Small intestine (tissue), 7 donors: ENCODE data around the gene LRP8. TPM values are rescaled to one million over a fixed set of nuclear protein-coding genes. Genes with fewer than 3 reads are reported as not detected.
"Not testable (repeated sequence)": the region's sequence is repeated elsewhere in the genome, so short reads cannot be mapped to it uniquely, and the experiment has no call there.

ENCODE experiments used
- DNase-seq, 2 donors: peaks; one replicate each; pipeline versions ENCODE4 v3.0.0 to v3.0.0-alpha.2; 2013
- FAIRE-seq: peaks from 2 replicates; lab custom pipeline; 2012; peaks lifted over from hg19 to GRCh38; lab: Jason Lieb, UNC
- H3K27ac ChIP-seq, 3 donors: one replicate each; pipeline ENCODE4 v1.5.1; 2013; ENCODE audit warnings: low read length in 2 of 3, mild to moderate bottlenecking in 2 of 3, control low read depth in 1 of 3, inconsistent platforms in 1 of 3, low read depth in 1 of 3, moderate library complexity in 1 of 3
- H3K27me3 ChIP-seq, 3 donors: one replicate each; pipeline ENCODE4 v1.6.1; 2013; ENCODE audit warnings: low read length in 3 of 3, inconsistent platforms in 1 of 3; ENCODE audit not compliant: control insufficient read depth in 3 of 3, insufficient read depth in 3 of 3
- H3K36me3 ChIP-seq, 3 donors: one replicate each; pipeline ENCODE4 v1.6.1; 2013; ENCODE audit warnings: low read length in 3 of 3, inconsistent platforms in 1 of 3, low read depth in 1 of 3, mild to moderate bottlenecking in 1 of 3, moderate library complexity in 1 of 3; ENCODE audit not compliant: control insufficient read depth in 3 of 3, insufficient read depth in 2 of 3
- H3K4me1 ChIP-seq, 3 donors: one replicate each; pipeline ENCODE4 v1.6.1; 2013; ENCODE audit warnings: low read length in 2 of 3, inconsistent platforms in 1 of 3, low read depth in 1 of 3, mild to moderate bottlenecking in 1 of 3, moderate library complexity in 1 of 3; ENCODE audit not compliant: control insufficient read depth in 3 of 3, insufficient read depth in 2 of 3
- H3K4me3 ChIP-seq, 3 donors: one replicate each; pipeline ENCODE4 v1.5.1; 2013; ENCODE audit warnings: low read length in 3 of 3, control low read depth in 1 of 3, inconsistent platforms in 1 of 3, low read depth in 1 of 3, mild to moderate bottlenecking in 1 of 3, moderate library complexity in 1 of 3
- H3K9me3 ChIP-seq, 2 donors: one replicate each; pipeline ENCODE4 v1.6.1; 2013; ENCODE audit warnings: low read depth in 1 of 2, low read length in 1 of 2; ENCODE audit not compliant: control insufficient read depth in 2 of 2, insufficient read depth in 1 of 2
- WGBS, 3 donors: extraction: QIAGEN DNeasy Blood & Tissue Kit; methylation state at CpG; one replicate each; pipeline ENCODE4 v1.1.7; 2013; 5-methylcytosine and 5-hydroxymethylcytosine counted together
- polyA plus RNA-seq, 4 donors: library from polyadenylated mRNA; stranded (reverse) in 3 of 4; unstranded in 1 of 4; fragments of 200-250 nt in 3 of 4; fragments of 120-200 nt in 1 of 4; gene quantifications; one replicate each; pipeline versions ENCODE4 v1.2.1 to v1.2.3, GENCODE V29; 2013
- donor health status: healthy with polysubstance abuse.
- donor health status: control.
- donor health status: control.
- donor health status: Bipolar disorder and iron deficiency.
- donor health status: healthy.

LRP8 gene
- polyA plus RNA-seq, 4 donors: 0.27 to 4.5 (median 2.1) TPM; not detected in 1

GRCh38 chr1:53210954-53211353, 116.9 kb downstream of the LRP8 start:
- Histone ChIP-seq H3K27me3 (no peaks in the 10 kb centered on the region), H3K4me3 (no peak overlapping the region), H3K4me1 (peaks cover 0 to 11% (median 0%) of the 10 kb centered on the region in 3 donors), H3K9me3 (peaks cover 0 to 13% of the 10 kb centered on the region in 2 donors), H3K27ac (no peak overlapping the region), H3K36me3 (peaks cover 20 to 64% (median 40%) of the 10 kb centered on the region in 3 donors)
- WGBS, 3 donors: 97 to 98% (median 98%) methylated on average over 11 of the region's 11 CpGs
- FAIRE-seq (no peak), DNase-seq (no peak)

GRCh38 chr1:53210352-53210751, 117.5 kb downstream of the LRP8 start:
- DNase-seq: no peak
- Histone ChIP-seq H3K27me3 (no peaks in the 10 kb centered on the region), H3K36me3 (peaks cover 17 to 67% (median 42%) of the 10 kb centered on the region in 3 donors), H3K4me1 (peaks cover 0 to 11% (median 0%) of the 10 kb centered on the region in 3 donors), H3K4me3 (no peak overlapping the region), H3K27ac (no peak overlapping the region), H3K9me3 (peaks cover 0 to 19% of the 10 kb centered on the region in 2 donors)
- WGBS, 3 donors: 92 to 94% (median 93%) methylated on average over 7 of the region's 7 CpGs
- FAIRE-seq: no peak

- Histone ChIP-seq H3K36me3 (peaks cover 16 to 53% (median 41%) of the 10 kb centered on the region in 3 donors), H3K4me3 (no peak overlapping the region), H3K27me3 (no peaks in the 10 kb centered on the region), H3K9me3 (peaks cover 0 to 26% of the 10 kb centered on the region in 2 donors), H3K4me1 (no peaks in the 10 kb centered on the region), H3K27ac (no peak overlapping the region)
- FAIRE-seq (no peak), DNase-seq (no peak)
- WGBS, 3 donors: 82 to 100% (median 85%) methylated on average over 1 of the region's 1 CpG
These were observed 120.1 kb downstream of the LRP8 start for GRCh38 chr1:53207726-53208125.

GRCh38 chr1:53206735-53207379, 121.0 kb downstream of the LRP8 start:
- H3K27me3 ChIP-seq: no peaks in the 10 kb centered on the region
- FAIRE-seq: no peak
- H3K36me3 ChIP-seq: peaks cover 19 to 51% (median 41%) of the 10 kb centered on the region in 3 donors
- 95 to 100% (median 100%) methylated on average over 1 of the region's 1 CpG for WGBS, 3 donors
- DNase-seq: no peak
- no peaks in the 10 kb centered on the region for H3K4me1 ChIP-seq
- no peak overlapping the region for H3K27ac ChIP-seq
- no peak overlapping the region for H3K4me3 ChIP-seq
- H3K9me3 ChIP-seq: peaks cover 0 to 26% of the 10 kb centered on the region in 2 donors

- not testable (repeated sequence) for H3K27me3 ChIP-seq, H3K27ac ChIP-seq, H3K4me3 ChIP-seq, DNase-seq, H3K4me1 ChIP-seq, FAIRE-seq
- WGBS, 3 donors: 93 to 100% (median 99%) methylated on average over 3 of the region's 3 CpGs
- peaks cover 18 to 44% (median 39%) of the 10 kb centered on the region in 3 donors for H3K36me3 ChIP-seq
- peaks cover 0 to 26% of the 10 kb centered on the region in 2 donors for H3K9me3 ChIP-seq
These were observed 121.7 kb downstream of the LRP8 start for GRCh38 chr1:53206083-53206685.

- H3K4me3 ChIP-seq, H3K27me3 ChIP-seq, FAIRE-seq, H3K27ac ChIP-seq, H3K4me1 ChIP-seq, DNase-seq: not testable (repeated sequence)
- WGBS, 3 donors: 94 to 100% (median 98%) methylated on average over 1 of the region's 1 CpG
- Histone ChIP-seq H3K9me3 (peaks cover 0 to 26% of the 10 kb centered on the region in 2 donors), H3K36me3 (peaks cover 15 to 42% (median 39%) of the 10 kb centered on the region in 3 donors)
These were observed 122.4 kb downstream of the LRP8 start for GRCh38 chr1:53205496-53205895.

GRCh38 chr1:53203466-53203865, 124.4 kb downstream of the LRP8 start:
- peaks cover 0 to 3% (median 0%) of the 10 kb centered on the region in 3 donors for H3K4me1 ChIP-seq
- H3K9me3 ChIP-seq: peaks cover 0 to 26% of the 10 kb centered on the region in 2 donors
- DNase-seq (no peak), FAIRE-seq (no peak)
- H3K27ac ChIP-seq: no peak overlapping the region
- 92 to 96% (median 95%) methylated on average over 3 of the region's 3 CpGs for WGBS, 3 donors
- H3K4me3 ChIP-seq: no peak overlapping the region
- H3K36me3 ChIP-seq: peaks cover 11 to 27% (median 26%) of the 10 kb centered on the region in 3 donors
- no peaks in the 10 kb centered on the region for H3K27me3 ChIP-seq

GRCh38 chr1:53198241-53198651, 129.6 kb downstream of the LRP8 start:
- FAIRE-seq (no peak), DNase-seq (peak; percentile 59 to 74)
- peaks cover 3 to 26% (median 10%) of the 10 kb centered on the region in 3 donors for H3K4me1 ChIP-seq
- no peaks in the 10 kb centered on the region for H3K27me3 ChIP-seq
- H3K27ac ChIP-seq: peak overlapping the region in 2 of 3 donors; percentile 42 to 79
- peak overlapping the region in 1 of 3 donors; percentile 91 for H3K4me3 ChIP-seq
- H3K36me3 ChIP-seq: peaks cover 4 to 7% (median 6%) of the 10 kb centered on the region in 3 donors
- 18 to 45% (median 34%) methylated on average over 4 of the region's 4 CpGs for WGBS, 3 donors
- H3K9me3 ChIP-seq: no peaks in the 10 kb centered on the region
